Measurements from ENCODE around the gene SEMA6D.

The SEMA6D gene

GRCh38 chr15:47819158-47819557 lies 101.9 kb downstream of the SEMA6D start:
- TF ChIP-seq, protein P1, sequence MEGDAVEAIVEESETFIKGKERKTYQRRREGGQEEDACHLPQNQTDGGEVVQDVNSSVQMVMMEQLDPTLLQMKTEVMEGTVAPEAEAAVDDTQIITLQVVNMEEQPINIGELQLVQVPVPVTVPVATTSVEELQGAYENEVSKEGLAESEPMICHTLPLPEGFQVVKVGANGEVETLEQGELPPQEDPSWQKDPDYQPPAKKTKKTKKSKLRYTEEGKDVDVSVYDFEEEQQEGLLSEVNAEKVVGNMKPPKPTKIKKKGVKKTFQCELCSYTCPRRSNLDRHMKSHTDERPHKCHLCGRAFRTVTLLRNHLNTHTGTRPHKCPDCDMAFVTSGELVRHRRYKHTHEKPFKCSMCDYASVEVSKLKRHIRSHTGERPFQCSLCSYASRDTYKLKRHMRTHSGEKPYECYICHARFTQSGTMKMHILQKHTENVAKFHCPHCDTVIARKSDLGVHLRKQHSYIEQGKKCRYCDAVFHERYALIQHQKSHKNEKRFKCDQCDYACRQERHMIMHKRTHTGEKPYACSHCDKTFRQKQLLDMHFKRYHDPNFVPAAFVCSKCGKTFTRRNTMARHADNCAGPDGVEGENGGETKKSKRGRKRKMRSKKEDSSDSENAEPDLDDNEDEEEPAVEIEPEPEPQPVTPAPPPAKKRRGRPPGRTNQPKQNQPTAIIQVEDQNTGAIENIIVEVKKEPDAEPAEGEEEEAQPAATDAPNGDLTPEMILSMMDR (IDR thresholded peaks at IDR 0.05), result no peak

DNA sequence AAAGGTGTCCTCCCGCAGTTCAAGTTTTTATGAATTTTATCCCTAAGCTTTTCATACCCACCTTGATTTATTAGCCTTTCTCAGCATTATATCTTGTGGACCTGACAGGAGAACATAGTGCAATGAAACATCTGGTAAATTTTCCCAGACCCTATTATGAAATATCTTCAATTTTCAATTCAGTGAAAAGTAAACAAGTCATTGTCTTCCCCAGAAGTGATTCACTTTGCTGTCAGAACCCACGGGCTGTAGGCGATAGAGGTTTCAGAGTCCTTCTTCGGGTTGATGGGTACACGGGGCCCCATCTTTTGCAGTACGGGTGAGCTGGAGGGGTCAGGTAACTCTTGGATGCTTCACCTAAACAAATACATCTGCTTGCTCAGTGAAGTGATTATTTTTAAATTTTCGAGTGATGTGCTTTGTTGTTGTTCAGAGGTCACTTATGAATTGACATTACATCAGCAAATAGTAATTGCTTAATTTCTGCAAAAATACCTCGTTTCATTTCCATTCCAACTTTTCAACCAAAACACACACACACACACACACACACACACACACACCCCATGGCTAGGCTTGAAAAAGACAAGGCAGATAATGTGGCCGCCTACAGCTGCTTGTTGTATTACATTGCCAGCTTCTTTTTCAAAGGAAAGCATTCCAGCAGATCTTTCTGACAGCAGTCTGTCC lies 102.9 kb downstream of the SEMA6D start:
- TF ChIP-seq, protein P1 (IDR thresholded peaks at IDR 0.05), result no peak

DNA sequence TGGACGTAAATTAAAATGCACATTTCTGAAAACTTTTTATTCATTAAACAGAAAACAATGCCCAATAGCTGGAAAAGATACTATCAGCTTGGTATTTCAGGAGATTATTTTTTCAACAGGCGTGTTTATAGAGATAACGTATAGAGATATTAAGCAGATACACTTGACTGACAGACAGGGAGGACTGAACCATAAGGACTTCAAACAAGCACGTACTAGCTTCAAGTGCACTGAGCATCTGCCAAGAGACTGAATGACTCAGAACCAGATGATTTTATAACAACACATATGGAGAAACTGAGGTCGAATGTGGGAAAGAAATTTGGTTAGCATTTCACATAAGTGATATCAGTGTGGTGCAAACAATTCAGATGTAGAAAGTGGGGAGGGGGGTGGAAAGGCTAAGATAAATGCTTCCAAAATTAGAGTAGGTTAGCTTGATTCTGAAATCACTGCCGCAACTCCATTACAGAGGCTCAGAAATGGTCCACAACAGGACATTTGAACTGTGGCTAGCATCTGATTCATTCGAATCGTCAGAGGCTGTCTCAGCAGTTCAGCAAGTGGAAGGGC lies 103.5 kb downstream of the SEMA6D start:
- TF ChIP-seq, protein P1 (IDR thresholded peaks at IDR 0.05), result no peak

GRCh38 chr15:47822048-47822447 lies 104.7 kb downstream of the SEMA6D start:
- TF ChIP-seq, protein P1 (IDR thresholded peaks at IDR 0.05), result no peak
